Stimulated activated CD4-positive, alpha-beta T cell treated with anti-CD3 and anti-CD28 coated beads, Interleukin-2, amount 100 ng/mL, for 48 hours (primary cell): Measurements from ENCODE around the gene GPC1.

Experiments used
- DNase-seq, 2 donors: peaks; one replicate each; pipeline ENCODE4 v3.0.0-alpha.2; 2020

The GPC1 gene

GRCh38 chr2:240458044-240458899, 22.8 kb downstream of the GPC1 start:
- DNase-seq: no peak

GRCh38 chr2:240458900-240459391, 23.5 kb downstream of the GPC1 start:
- no peak for DNase-seq

DNA sequence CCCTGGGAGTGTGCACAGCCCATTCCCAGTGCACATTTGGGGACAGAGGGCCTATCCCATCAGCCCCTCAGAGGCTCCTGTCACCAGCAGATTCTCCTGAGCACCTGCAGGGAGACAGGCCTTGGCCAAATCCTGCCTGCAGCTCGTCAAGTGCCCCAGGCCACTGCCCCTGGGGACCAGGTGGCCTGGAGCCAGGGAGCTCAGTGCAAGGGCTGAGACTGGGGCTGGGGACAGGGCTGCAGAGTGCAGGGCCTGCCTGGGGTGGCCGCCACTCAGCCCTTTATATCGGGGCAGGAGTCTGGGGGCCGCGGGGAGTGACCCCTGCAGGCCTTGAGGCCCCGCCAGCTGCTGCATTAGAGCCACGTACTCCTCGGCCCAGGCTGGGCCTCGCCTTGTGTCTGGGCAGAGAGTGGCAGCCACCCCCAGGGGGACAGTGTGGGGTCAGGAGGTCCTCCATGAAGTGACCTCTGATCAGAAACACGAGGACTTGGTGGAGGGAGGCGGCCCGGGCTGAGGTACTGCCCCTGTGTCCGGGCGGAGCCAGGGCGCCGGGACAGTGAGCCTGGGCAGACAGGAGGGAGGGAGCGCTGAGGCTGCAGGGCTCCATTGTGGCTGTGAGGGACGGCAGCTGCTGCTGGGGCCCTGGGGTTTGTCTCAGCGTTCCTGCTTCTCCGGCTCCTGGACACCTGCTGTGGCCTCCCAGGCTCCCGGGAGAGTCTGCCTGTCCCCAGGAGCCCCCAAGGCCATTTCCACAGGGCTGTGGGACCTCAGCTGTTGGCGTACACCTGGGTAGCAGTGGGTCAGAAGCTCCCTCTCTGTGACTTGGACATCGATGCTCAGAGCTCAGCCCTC, 24.2 kb downstream of the GPC1 start:
- DNase-seq: no peak

GRCh38 chr2:240460253-240460711, 24.8 kb downstream of the GPC1 start:
- DNase-seq: no peak

DNA sequence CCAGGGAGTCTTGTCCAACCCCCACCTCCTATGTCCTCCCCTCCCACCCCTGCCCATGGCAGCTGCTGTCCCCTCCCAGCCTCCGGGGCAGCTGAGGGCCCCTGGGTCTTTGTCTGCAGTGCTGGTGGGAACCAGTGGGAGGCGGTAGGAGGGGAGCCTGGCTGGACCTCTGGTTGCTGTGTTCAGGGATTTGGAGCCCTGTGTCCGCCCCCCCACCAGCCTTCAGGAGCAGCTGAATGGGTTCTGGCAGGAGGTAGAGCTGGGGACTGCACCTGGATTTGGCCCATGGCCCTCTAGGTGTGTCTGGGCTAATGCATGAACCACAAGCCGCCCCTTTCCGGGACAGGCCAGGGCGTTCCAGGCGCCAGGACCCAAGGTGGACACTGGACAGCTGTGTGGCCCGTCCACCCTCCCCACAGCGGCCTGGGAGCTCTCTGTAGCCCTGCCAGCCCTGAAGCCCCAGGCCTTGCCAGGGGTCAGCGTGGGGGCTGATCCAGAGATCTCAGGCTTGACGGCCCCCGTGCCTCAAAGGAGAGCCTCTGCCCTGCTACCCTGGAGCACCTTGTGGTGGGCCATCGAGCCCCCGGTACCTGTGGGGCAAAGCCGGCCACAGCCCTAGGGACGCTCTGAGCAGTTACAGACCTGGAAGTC, 25.4 kb downstream of the GPC1 start:
- no peak for DNase-seq

GRCh38 chr2:240461471-240462072, 26.1 kb downstream of the GPC1 start:
- no peak for DNase-seq

GRCh38 chr2:240462073-240462706, 26.7 kb downstream of the GPC1 start:
- no peak for DNase-seq

DNA sequence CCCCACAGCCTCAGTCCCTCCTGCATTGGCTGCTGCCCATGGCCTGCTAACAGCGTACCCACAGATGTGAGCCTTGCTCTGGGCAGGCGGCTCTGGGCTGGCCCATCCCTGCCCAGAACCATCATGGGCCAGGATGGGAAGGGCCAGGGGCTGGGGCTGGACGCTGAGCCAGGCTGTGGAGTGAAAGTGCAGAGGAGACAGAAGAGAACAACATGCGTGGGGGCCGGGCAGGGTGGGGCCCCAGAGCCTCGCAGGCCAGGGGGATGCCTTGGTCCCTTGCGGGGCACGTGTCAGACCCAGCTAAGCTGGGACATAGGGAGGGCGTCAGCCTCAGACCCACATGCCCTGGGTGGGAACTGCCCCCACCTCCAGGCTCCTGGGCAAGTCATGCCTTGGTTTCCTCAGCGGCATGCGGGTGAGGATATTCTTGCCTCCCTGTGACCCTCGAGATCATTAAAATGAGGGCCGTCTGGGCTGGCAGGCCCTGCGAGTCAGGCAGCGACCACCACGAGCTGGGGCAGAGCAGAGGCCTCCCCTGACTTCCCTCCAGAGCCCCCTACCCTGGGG, 27.3 kb downstream of the GPC1 start:
- DNase-seq: no peak

GRCh38 chr2:240463274-240463865, 27.9 kb downstream of the GPC1 start:
- DNase-seq: no peak

DNA sequence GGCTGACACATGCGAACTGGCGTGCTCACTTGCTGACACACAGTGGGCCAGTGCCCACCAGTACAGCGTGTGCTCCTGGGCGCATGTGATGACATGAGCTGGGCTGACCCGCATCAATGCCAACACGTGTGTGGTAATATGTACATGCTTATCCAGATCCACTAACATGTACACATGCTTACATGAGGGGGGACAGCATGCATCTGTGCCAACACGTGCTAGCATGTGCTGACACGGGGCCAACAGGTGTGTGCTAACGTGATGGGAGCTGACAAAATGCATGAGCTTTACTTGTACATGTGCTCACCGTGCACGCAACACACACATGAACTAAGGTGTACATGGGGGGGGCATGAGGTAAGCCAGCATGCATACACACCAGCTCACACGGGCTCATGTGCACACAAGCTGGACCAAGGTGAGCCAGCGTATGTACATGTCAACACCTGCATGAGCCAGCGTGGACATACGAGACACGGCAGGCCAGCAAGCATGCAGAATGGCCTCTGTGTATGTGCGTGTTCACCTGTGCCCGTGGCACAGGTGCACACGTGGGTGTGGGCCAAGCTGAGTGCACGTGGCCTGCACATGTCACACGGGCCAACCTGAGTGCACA, 28.5 kb downstream of the GPC1 start:
- no peak for DNase-seq

DNA sequence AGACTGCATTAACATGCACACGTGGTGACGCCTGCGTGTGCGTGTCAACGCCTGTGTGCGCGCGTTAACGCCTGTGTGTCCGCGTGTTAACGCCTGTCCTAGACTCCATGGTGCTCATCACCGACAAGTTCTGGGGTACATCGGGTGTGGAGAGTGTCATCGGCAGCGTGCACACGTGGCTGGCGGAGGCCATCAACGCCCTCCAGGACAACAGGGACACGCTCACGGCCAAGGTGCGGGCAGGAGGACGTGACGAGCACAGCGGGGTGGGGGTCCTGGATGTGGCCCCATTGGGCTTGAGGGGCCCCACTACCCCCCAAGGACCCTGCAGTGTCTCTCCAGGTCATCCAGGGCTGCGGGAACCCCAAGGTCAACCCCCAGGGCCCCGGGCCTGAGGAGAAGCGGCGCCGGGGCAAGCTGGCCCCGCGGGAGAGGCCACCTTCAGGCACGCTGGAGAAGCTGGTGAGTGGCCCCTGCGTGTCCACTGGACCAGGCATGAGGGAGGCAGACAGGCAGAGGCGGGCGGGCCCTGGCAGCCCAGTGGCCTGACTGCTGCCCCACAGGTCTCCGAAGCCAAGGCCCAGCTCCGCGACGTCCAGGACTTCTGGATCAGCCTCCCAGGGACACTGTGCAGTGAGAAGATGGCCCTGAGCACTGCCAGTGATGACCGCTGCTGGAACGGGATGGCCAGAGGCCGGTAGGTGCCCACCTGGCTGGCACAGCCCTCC, 29.2 kb downstream of the GPC1 start:
- no peak for DNase-seq

- no peak for DNase-seq
Observed at GRCh38 chr2:240465268-240465764, 29.9 kb downstream of the GPC1 start.

DNA sequence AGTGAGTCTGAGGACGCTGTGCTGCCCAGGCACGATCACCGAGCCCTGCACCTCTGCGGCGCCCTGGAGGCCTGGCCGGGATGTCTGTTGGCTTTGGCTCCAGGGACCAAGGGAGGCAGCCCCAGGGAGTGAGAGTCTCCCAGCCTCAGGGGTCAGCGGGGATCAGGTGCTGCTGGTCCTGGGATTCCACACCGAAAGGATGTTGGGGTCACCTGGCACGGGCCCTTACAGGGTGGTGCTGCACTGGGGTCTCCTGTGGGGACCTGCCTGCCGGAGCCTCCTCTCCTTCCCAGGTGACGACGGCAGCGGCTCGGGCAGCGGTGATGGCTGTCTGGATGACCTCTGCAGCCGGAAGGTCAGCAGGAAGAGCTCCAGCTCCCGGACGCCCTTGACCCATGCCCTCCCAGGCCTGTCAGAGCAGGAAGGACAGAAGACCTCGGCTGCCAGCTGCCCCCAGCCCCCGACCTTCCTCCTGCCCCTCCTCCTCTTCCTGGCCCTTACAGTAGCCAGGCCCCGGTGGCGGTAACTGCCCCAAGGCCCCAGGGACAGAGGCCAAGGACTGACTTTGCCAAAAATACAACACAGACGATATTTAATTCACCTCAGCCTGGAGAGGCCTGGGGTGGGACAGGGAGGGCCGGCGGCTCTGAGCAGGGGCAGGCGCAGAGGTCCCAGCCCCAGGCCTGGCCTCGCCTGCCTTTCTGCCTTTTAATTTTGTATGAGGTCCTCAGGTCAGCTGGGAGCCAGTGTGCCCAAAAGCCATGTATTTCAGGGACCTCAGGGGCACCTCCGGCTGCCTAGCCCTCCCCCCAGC, 30.5 kb downstream of the GPC1 start:
- DNase-seq: no peak

DNA sequence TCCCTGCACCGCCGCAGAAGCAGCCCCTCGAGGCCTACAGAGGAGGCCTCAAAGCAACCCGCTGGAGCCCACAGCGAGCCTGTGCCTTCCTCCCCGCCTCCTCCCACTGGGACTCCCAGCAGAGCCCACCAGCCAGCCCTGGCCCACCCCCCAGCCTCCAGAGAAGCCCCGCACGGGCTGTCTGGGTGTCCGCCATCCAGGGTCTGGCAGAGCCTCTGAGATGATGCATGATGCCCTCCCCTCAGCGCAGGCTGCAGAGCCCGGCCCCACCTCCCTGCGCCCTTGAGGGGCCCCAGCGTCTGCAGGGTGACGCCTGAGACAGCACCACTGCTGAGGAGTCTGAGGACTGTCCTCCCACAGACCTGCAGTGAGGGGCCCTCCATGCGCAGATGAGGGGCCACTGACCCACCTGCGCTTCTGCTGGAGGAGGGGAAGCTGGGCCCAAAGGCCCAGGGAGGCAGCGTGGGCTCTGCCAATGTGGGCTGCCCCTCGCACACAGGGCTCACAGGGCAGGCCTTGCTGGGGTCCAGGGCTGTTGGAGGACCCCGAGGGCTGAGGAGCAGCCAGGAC, 31.2 kb downstream of the GPC1 start:
- no peak for DNase-seq

DNA sequence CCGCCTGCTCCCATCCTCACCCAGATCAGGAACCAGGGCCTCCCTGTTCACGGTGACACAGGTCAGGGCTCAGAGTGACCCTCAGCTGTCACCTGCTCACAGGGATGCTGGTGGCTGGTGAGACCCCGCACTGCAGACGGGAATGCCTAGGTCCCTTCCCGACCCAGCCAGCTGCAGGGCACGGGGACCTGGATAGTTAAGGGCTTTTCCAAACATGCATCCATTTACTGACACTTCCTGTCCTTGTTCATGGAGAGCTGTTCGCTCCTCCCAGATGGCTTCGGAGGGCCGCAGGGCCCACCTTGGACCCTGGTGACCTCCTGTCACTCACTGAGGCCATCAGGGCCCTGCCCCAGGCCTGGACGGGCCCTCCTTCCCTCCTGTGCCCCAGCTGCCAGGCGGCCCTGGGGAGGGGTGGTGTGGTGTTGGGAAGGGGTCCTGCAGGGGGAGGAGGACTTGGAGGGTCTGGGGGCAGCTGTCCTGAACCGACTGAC, 31.7 kb downstream of the GPC1 start:
- DNase-seq: no peak

DNA sequence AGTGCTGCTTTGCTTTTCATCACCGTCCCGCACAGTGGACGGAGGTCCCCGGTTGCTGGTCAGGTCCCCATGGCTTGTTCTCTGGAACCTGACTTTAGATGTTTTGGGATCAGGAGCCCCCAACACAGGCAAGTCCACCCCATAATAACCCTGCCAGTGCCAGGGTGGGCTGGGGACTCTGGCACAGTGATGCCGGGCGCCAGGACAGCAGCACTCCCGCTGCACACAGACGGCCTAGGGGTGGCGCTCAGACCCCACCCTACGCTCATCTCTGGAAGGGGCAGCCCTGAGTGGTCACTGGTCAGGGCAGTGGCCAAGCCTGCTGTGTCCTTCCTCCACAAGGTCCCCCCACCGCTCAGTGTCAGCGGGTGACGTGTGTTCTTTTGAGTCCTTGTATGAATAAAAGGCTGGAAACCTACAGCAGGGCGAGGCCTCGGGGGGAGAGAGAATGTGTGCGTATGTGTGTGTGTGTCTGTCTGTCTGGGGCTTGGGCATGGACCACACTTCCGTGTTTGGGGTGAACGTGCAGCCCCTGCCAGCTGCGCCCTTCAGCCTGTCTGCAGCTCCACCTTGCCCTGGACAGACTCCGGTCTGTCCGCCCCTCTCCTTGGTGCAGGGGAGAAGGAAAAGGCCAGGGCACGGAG, 32.3 kb downstream of the GPC1 start:
- no peak for DNase-seq

DNA sequence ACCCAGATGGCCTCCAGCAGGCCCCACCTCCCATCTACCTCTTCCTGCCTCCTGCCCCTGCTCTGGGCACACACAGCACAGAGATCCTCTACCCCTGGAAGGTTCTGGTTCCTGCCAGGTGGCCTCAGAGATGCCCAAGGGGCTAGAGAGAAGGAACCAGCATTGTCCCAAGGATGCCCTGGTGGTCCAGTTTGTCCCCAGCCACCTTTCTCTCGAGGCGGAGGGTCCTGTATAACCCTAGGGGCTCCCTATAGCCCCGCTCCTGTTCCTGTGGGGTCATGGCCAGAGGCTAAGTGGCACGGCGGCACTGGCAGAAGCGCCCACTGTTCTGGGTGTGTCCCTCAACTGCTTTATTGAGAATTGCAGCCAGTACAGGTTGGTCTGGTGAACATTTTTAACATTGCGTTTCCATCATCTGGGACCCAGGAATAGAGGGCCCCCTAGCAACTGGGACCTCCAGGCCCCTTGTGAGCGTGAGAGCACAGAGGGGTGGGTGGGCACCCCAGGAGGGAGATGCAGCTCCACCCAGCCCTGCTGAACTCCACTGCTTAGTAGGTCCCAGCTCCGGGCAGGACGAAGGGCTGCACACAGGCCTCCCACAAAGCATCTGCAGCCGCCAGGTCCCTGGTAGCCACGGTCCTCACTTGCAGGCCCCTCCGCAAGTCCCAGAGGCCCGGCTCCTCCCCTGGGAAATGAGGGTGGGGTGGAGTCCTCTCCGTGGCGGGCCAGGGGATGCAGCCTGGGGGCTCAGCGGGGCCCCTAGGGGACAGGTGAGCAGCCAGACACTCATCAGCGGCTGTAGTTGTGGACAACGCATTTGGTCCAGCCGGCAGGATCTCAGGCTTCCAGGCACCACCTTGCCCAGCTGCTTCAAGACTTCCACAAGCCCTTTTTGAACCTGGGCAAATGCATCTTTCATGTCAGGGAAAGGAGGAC, 33.1 kb downstream of the GPC1 start:
- DNase-seq: no peak
